OCI-LY1 (cell line): ENCODE data around the gene RHOXF2B.
"Not testable (repeated sequence)": the region's sequence is repeated elsewhere in the genome, so short reads cannot be mapped to it uniquely, and the experiment has no call there.

ENCODE experiments used
- H2AFZ ChIP-seq: fragments of 200-600 bp; sonication (generic), shearing (Covaris generic); 2 replicates; pipeline ENCODE4 v1.6.0; 2014; ENCODE audit warnings: antibody characterized with exemption, mild to moderate bottlenecking, low read length
- H3F3A ChIP-seq: fragments of 200-600 bp; sonication (generic), shearing (Covaris generic); 2 replicates; pipeline ENCODE4 v1.6.0; 2014; ENCODE audit warnings: mild to moderate bottlenecking, antibody characterized with exemption, low read length, moderate library complexity; ENCODE audit not compliant: insufficient read depth
- H3K27ac ChIP-seq: fragments of 200-600 bp; sonication (generic); 2 replicates; pipeline ENCODE4 v1.5.1; 2014; ENCODE audit warnings: low read length, mixed run types, mild to moderate bottlenecking, low read depth; ENCODE audit not compliant: poor library complexity, severe bottlenecking
- H3K27me3 ChIP-seq: fragments of 200-600 bp; sonication (generic); 2 replicates; pipeline ENCODE4 v1.6.0; 2014; ENCODE audit warnings: antibody characterized with exemption, mild to moderate bottlenecking, low read length, moderate library complexity; ENCODE audit not compliant: insufficient read depth
- H3K36me3 ChIP-seq: fragments of 200-600 bp; sonication (generic); 2 replicates; pipeline ENCODE4 v1.6.1; 2014; ENCODE audit warnings: mild to moderate bottlenecking, antibody characterized with exemption, low read length, moderate library complexity, mixed read lengths; ENCODE audit not compliant: insufficient read depth
- H3K4me1 ChIP-seq: fragments of 200-600 bp; sonication (generic); 2 replicates; pipeline ENCODE4 v1.5.1; 2014; ENCODE audit warnings: mild to moderate bottlenecking, low read length, moderate library complexity; ENCODE audit not compliant: insufficient read depth, severe bottlenecking
- H3K4me2 ChIP-seq: fragments of 200-600 bp; sonication (generic), shearing (Covaris generic); 2 replicates; pipeline ENCODE4 v1.6.1; 2014; ENCODE audit warnings: low read length
- H3K4me3 ChIP-seq: fragments of 200-600 bp; sonication (generic); 2 replicates; pipeline ENCODE4 v1.5.1; 2014; ENCODE audit warnings: low read length, low read depth, mild to moderate bottlenecking, mixed read lengths; ENCODE audit not compliant: poor library complexity, severe bottlenecking
- H3K79me2 ChIP-seq: fragments of 200-600 bp; shearing (Covaris generic); 2 replicates; pipeline ENCODE4 v1.6.1; 2016; ENCODE audit warnings: mixed run types, low read length, mixed read lengths; ENCODE audit not compliant: insufficient read depth
- H3K9ac ChIP-seq: fragments of 200-600 bp; sonication (generic), shearing (Covaris generic); 2 replicates; pipeline ENCODE4 v1.6.1; 2014; ENCODE audit warnings: mild to moderate bottlenecking, low read length, mixed read lengths
- H3K9me2 ChIP-seq: fragments of 200-600 bp; sonication (generic), shearing (Covaris generic); 2 replicates; pipeline ENCODE4 v1.6.1; 2014; ENCODE audit warnings: low read depth, mild to moderate bottlenecking, low read length, mixed read lengths
- H3K9me3 ChIP-seq: fragments of 200-600 bp; shearing (Covaris generic); 2 replicates; pipeline ENCODE4 v1.6.1; 2014; ENCODE audit warnings: low read length, mixed read lengths
- H4K20me1 ChIP-seq: fragments of 200-600 bp; sonication (generic), shearing (Covaris generic); 2 replicates; pipeline ENCODE4 v1.6.0; 2016; ENCODE audit warnings: mild to moderate bottlenecking, low read length; ENCODE audit not compliant: insufficient read depth
- EZH2 ChIP-seq: fragments of 200-600 bp; sonication (generic), shearing (Covaris generic); IDR thresholded peaks from 2 replicates; pipeline ENCODE4 v1.8.0; 2017; ENCODE audit warnings: borderline replicate concordance, mixed run types, mild to moderate bottlenecking, antibody characterized with exemption, low read length, moderate library complexity, mixed read lengths
- TF ChIP-seq, protein P1 (sequence below): fragments of 200-600 bp; sonication (generic), shearing (Covaris generic); IDR thresholded peaks from 2 replicates; pipeline ENCODE4 v1.5.1; 2017; ENCODE audit warnings: mild to moderate bottlenecking, antibody characterized with exemption, low read length, moderate library complexity, mixed read lengths

The RHOXF2B gene

DNA sequence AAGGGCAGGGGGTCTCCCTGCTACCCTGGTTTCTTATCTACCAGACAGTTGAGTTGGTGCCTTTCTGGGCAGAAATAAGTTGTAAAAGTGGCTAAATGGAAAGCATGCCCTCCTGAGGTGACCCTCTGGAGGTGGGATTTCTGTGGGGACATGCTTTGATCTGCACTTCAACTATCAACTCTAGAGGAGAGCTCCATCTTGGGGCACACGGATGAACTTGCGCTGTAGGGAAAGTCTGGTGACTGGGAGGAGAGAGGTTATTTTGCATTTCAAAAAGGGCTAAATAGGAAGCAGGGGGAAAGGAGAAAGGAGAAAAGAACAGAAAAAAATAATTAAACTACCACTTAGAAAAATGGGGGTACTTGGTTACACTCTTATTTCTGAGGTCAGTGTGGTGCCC is 12.7 kb upstream of the RHOXF2B start:
- Histone ChIP-seq H3K4me3 (no peak overlapping the region), H3K9me3 (no peaks in the 10 kb centered on the region), H2AFZ (no peak overlapping the region), H3K9me2 (no peaks in the 10 kb centered on the region), H3K27ac (no peak overlapping the region), H3K4me1 (no peaks in the 10 kb centered on the region), H3F3A (no peaks in the 10 kb centered on the region), H3K4me2 (no peak overlapping the region), H3K9ac (no peak overlapping the region), H4K20me1 (no peaks in the 10 kb centered on the region), H3K79me2 (no peaks in the 10 kb centered on the region), H3K36me3 (no peaks in the 10 kb centered on the region), H3K27me3 (no peaks in the 10 kb centered on the region)
- no peak for TF ChIP-seq EZH2

DNA sequence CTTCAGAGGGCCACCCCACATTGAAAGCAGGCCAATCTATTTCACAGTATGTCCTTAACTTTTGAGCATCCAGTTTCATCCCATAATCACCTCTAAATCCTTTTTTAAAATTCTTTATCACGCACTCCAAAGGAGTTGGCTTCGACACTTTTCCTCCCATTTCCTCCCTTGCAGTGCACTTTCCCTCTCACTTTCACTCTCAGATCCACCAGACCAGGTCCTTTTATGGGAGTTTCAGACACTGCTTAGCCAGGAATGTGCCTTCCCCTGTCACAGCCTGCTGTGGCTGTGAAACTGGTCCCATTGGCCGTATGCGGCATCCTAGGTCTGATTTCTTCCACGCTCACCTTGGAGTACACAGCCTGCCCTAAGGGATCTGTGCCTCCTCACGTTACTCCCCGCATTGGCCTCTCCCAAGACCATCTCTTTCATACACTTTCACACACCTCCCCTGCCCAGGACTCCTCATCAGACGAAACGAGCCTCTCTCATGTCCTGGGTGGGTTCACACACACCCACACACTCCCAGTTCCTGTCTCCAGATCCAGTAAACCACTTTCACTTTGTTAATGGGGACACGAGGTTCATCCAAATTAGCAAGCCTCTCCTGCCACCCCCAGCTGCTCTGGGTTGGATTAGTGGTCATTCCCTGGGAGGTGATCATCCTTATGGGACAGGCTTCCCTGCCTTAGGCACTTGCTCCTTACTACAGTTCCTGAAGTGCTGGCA is 10.0 kb upstream of the RHOXF2B start:
- H3K9me2 ChIP-seq: no peaks in the 10 kb centered on the region
- no peak overlapping the region for H2AFZ ChIP-seq
- no peak overlapping the region for H3K27ac ChIP-seq
- TF ChIP-seq, protein P1, sequence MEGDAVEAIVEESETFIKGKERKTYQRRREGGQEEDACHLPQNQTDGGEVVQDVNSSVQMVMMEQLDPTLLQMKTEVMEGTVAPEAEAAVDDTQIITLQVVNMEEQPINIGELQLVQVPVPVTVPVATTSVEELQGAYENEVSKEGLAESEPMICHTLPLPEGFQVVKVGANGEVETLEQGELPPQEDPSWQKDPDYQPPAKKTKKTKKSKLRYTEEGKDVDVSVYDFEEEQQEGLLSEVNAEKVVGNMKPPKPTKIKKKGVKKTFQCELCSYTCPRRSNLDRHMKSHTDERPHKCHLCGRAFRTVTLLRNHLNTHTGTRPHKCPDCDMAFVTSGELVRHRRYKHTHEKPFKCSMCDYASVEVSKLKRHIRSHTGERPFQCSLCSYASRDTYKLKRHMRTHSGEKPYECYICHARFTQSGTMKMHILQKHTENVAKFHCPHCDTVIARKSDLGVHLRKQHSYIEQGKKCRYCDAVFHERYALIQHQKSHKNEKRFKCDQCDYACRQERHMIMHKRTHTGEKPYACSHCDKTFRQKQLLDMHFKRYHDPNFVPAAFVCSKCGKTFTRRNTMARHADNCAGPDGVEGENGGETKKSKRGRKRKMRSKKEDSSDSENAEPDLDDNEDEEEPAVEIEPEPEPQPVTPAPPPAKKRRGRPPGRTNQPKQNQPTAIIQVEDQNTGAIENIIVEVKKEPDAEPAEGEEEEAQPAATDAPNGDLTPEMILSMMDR: no peak
- no peak for TF ChIP-seq EZH2
- H3K4me3 ChIP-seq: no peak overlapping the region
- H3K9me3 ChIP-seq: no peaks in the 10 kb centered on the region
- no peaks in the 10 kb centered on the region for H3K79me2 ChIP-seq
- H3F3A ChIP-seq: no peaks in the 10 kb centered on the region
- H3K4me1 ChIP-seq: no peaks in the 10 kb centered on the region
- no peak overlapping the region for H3K9ac ChIP-seq
- H3K4me2 ChIP-seq: no peak overlapping the region
- no peaks in the 10 kb centered on the region for H3K27me3 ChIP-seq
- no peaks in the 10 kb centered on the region for H4K20me1 ChIP-seq
- H3K36me3 ChIP-seq: no peaks in the 10 kb centered on the region

DNA sequence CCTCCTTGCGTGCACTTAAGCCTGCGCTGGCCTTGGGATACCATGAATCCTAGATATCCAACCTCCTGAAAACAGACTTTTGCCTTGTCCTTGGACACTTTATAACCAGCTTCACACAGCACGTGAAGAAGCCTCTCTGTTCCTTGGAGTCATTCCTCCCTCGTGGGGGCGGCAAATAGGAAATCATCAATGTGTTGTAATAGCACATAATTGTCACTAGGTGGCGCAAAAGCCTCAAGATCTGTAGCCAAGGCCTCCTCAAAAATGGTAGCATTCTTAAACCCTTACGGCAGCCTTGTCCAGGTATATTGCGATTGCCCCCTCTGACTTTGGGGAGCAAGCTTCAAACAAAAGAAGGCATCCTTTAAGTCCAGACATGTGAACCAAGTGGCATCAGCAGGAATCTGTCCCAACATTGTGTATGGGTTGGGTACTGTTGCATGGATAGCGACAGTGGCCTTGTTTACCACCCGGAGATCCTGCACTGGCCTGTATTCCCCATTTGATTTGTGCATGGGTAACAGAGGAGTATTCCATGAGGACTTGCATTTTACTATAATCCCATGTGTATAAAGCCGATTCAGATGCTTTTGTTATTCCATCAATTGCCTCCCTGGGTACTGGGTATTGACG is 8.2 kb upstream of the RHOXF2B start:
- H3K79me2 ChIP-seq, H3K4me3 ChIP-seq, H3K36me3 ChIP-seq, H3F3A ChIP-seq, H3K9ac ChIP-seq, H3K4me1 ChIP-seq, H3K9me2 ChIP-seq, H3K27me3 ChIP-seq, H2AFZ ChIP-seq, H3K4me2 ChIP-seq, H4K20me1 ChIP-seq, H3K9me3 ChIP-seq, H3K27ac ChIP-seq: not testable (repeated sequence)

DNA sequence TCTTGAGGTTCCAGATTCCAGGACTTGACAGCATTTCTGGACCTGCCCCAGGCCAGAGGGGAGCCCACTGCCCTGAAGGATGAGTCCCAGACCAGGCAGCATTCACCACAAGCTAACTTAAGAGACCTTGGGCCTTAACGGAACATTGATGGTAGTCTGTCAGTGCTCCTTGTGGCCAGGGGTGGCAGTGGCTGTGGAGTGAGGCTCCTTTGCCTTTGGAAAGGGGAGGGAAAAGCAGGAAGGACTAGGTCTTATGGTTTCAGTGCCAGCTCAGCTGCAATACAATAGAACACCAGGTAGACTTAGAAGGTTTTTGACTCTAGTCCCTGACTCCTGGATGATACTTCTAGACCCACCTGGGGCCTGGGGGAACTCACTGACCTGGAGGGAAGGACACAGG is 11.3 kb downstream of the RHOXF2B start:
- H3K4me2 ChIP-seq, H3K9ac ChIP-seq, H3K4me3 ChIP-seq, H3K79me2 ChIP-seq, H3K9me2 ChIP-seq, H3K27me3 ChIP-seq, H3K27ac ChIP-seq, H2AFZ ChIP-seq, H3K4me1 ChIP-seq, H3K36me3 ChIP-seq, H3K9me3 ChIP-seq, H4K20me1 ChIP-seq, H3F3A ChIP-seq: not testable (repeated sequence)

DNA sequence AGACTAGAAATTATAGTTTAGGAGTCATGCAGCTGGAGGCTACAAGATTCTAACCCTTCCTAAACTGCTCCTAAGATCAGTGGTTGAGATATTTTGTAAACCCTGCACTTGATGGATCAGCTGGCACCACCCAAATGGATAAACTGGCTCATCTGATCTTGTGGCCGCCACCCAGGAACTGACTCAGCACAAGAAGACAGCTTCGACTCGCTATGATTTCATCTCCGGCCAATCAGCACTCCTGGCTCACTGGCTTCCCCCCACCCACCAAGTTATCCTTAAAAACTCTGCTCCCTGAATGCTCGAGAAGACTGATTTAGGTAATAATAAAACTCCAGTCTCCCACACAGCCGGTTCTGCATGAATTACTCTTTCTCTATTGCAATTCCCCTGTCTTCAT is 34.8 kb downstream of the RHOXF2B start:
- H3K79me2 ChIP-seq, H3K9me2 ChIP-seq, H3K4me1 ChIP-seq, H3K27ac ChIP-seq, H3K36me3 ChIP-seq, H2AFZ ChIP-seq, H4K20me1 ChIP-seq, H3F3A ChIP-seq, H3K9ac ChIP-seq, H3K4me2 ChIP-seq, H3K4me3 ChIP-seq, H3K27me3 ChIP-seq, H3K9me3 ChIP-seq: not testable (repeated sequence)

DNA sequence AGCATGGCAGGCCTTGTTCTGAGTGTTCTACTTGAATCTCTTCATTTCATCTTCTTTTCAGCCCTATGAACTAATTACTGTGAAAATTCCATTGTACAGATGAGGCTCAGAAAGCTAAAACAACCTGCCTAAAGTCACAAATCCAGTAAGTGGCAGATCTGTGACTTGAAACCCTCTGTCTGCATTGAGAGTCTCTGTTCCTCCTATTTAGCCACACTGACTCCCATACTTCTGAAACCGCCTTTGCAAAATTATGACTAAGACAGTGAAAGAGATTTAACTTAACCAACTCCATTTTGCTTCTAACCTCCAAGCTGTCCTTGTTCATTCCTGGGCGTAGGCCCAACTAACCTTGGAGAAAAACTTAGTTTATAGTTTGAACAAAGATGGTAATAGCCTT is 35.2 kb downstream of the RHOXF2B start:
- not testable (repeated sequence) for H3K36me3 ChIP-seq, H3K79me2 ChIP-seq, H4K20me1 ChIP-seq, H3K27me3 ChIP-seq, H3K4me1 ChIP-seq, H3K4me3 ChIP-seq, H3K9me3 ChIP-seq, H3K9ac ChIP-seq, H3K9me2 ChIP-seq, H3K27ac ChIP-seq, H3F3A ChIP-seq, H3K4me2 ChIP-seq, H2AFZ ChIP-seq

DNA sequence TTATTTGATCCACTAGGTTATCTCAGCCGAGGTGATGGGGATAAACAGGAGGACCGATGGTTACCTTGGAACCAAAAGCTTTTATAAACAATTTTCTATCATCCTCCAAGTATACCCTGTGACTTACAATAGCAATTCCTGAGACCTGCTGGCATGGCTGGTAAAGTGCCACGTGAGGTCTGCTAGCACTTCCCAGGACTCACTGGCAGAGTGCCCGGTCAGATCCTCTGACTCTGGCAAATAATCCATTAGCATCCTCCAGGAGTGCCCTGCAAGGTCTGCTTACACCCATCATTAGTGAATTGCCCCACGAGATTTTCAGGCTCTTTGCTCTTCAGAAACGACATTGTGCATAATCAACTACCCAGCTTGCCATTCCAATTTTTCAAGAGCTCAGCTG is 37.3 kb downstream of the RHOXF2B start:
- H3K27ac ChIP-seq, H3K36me3 ChIP-seq, H3K9ac ChIP-seq, H3F3A ChIP-seq, H3K79me2 ChIP-seq, H4K20me1 ChIP-seq, H3K9me2 ChIP-seq, H3K27me3 ChIP-seq, H3K4me2 ChIP-seq, H2AFZ ChIP-seq, H3K9me3 ChIP-seq, H3K4me3 ChIP-seq: not testable (repeated sequence)
- peaks cover 28% of the 10 kb centered on the region for H3K4me1 ChIP-seq
